Prostate gland (tissue), 2 donors: ENCODE measurements around the gene HPS5. TPM values are rescaled to one million over a fixed set of nuclear protein-coding genes. Genes with fewer than 3 reads are reported as not detected.

Source experiments
- DNase-seq: peaks from one replicate; pipeline ENCODE4 v3.0.0-alpha.2; 2019; ENCODE audit warnings: low spot score
- H3K27ac ChIP-seq, 2 donors: fragments of 200-600 bp; sonication (generic); 2 replicates each; pipeline ENCODE4 v1.5.1; 2017 to 2019
- H3K27me3 ChIP-seq: fragments of 200-600 bp; sonication (generic); replicated peaks from 2 replicates; pipeline ENCODE4 v1.5.1; 2019; ENCODE audit not compliant: insufficient read depth
- H3K36me3 ChIP-seq, 2 donors: fragments of 200-600 bp; sonication (generic); 1 replicate in 1 of 2; 2 replicates in 1 of 2; pipeline versions ENCODE4 v1.5.1 to v1.8.1; 2017 to 2019
- H3K4me1 ChIP-seq: fragments of 200-600 bp; sonication (generic); replicated peaks from 2 replicates; pipeline ENCODE4 v1.5.1; 2019
- H3K4me3 ChIP-seq, 2 donors: fragments of 200-600 bp; sonication (generic); 2 replicates each; pipeline ENCODE4 v1.5.1; 2017 to 2019
- H3K9me3 ChIP-seq: fragments of 200-600 bp; sonication (generic); 2 replicates; pipeline ENCODE4 v1.5.1; 2017
- CTCF ChIP-seq, 4 experiments: fragments of 200-600 bp in 2 of 4; fragments of 450-650 bp in 2 of 4; sonication (generic) in 2 of 4; IDR thresholded peaks; 1 replicate in 3 of 4; 2 replicates in 1 of 4; pipeline ENCODE4 v1.5.1; 2016 to 2019; ENCODE audit warnings: antibody characterized with exemption in 4 of 4, mild to moderate bottlenecking in 2 of 4, moderate library complexity in 2 of 4
- POLR2A ChIP-seq: fragments of 450-650 bp; IDR thresholded peaks from one replicate; pipeline ENCODE4 v1.6.1; 2016; ENCODE audit warnings: antibody characterized with exemption, mild to moderate bottlenecking
- POLR2AphosphoS5 ChIP-seq: sonication (generic); formaldehyde crosslinking; IDR thresholded peaks from one replicate; pipeline ENCODE4 v1.6.1; 2017; ENCODE audit warnings: antibody characterized with exemption
- WGBS: methylation state at CpG from one replicate; pipeline ENCODE4 v1.1.5; 2018; 5-methylcytosine and 5-hydroxymethylcytosine counted together
- intact Hi-C: fragments of 100-400 bp; cut with DNase I; formaldehyde crosslinking; loops from one replicate; pipeline ENCODE4 v1.14.2; 2022
- total RNA-seq, 2 donors: library from RNA; depleted of rRNA; stranded (reverse); fragments of >200 nt; gene quantifications; one replicate each; pipeline ENCODE4 v1.1.0, GENCODE V29; 2016

The HPS5 gene
- total RNA-seq, 2 donors from 2014 or later = 20.5 to 56.0 TPM

- H3K4me3 ChIP-seq = no peak overlapping the region
- H3K4me1 ChIP-seq = no peaks in the 10 kb centered on the region
- DNase-seq = no peak
- no peaks in the 10 kb centered on the region for H3K36me3 ChIP-seq
- no peaks in the 10 kb centered on the region for H3K27me3 ChIP-seq
- TF ChIP-seq CTCF (IDR thresholded peaks at IDR 0.05) (no peak), POLR2A (no peak), POLR2AphosphoS5 (no peak)
- H3K27ac ChIP-seq = no peak overlapping the region
- 85% methylated on average over 10 of the region's 10 CpGs for whole genome bisulfite sequencing
- no peaks in the 10 kb centered on the region for H3K9me3 ChIP-seq
- intact Hi-C loops = no loop called here
These were observed 7.8 kb downstream of the HPS5 start for GRCh38 chr11:18313965-18314763.

- intact Hi-C loops = no loop called here
- Histone ChIP-seq H3K27me3 (no peaks in the 10 kb centered on the region), H3K27ac (no peak overlapping the region), H3K4me1 (no peaks in the 10 kb centered on the region), H3K4me3 (no peak overlapping the region), H3K36me3 (no peaks in the 10 kb centered on the region), H3K9me3 (no peaks in the 10 kb centered on the region)
- 62% methylated on average over 2 of the region's 2 CpGs for WGBS
- DNase-seq = no peak
- TF ChIP-seq POLR2AphosphoS5 (no peak), CTCF (IDR thresholded peaks at IDR 0.05) (no peak), POLR2A (no peak)
These were observed 9.1 kb downstream of the HPS5 start for GRCh38 chr11:18312663-18313420.

GRCh38 chr11:18312012-18312411 lies 9.9 kb downstream of the HPS5 start:
- 45% methylated on average over 3 of the region's 3 CpGs for WGBS
- no peaks in the 10 kb centered on the region for H3K9me3 ChIP-seq
- no peak for TF ChIP-seq CTCF (IDR thresholded peaks at IDR 0.05)
- TF ChIP-seq POLR2AphosphoS5 = peak; percentile 26
- no peak overlapping the region for H3K4me3 ChIP-seq
- H3K27ac ChIP-seq = no peak overlapping the region
- H3K4me1 ChIP-seq = no peaks in the 10 kb centered on the region
- H3K36me3 ChIP-seq = no peaks in the 10 kb centered on the region
- H3K27me3 ChIP-seq = no peaks in the 10 kb centered on the region
- DNase-seq = no peak
- intact Hi-C loops = no loop called here

- 80% methylated on average over 6 of the region's 6 CpGs for WGBS
- Histone ChIP-seq H3K36me3 (no peaks in the 10 kb centered on the region), H3K9me3 (no peaks in the 10 kb centered on the region), H3K4me1 (no peaks in the 10 kb centered on the region), H3K27me3 (no peaks in the 10 kb centered on the region), H3K4me3 (no peak overlapping the region), H3K27ac (no peak overlapping the region)
- no peak for TF ChIP-seq POLR2A
- no peak for TF ChIP-seq CTCF (IDR thresholded peaks at IDR 0.05)
- TF ChIP-seq POLR2AphosphoS5 = no peak
- intact Hi-C loops = no loop called here
- DNase-seq = no peak
These were observed 11.1 kb downstream of the HPS5 start for GRCh38 chr11:18310800-18311340.
